ENCODE results near the gene NPTXR.
"Not testable (repeated sequence)": the region's sequence is repeated elsewhere in the genome, so short reads cannot be mapped to it uniquely, and the experiment has no call there.

The NPTXR gene

GRCh38 chr22:38861170-38861876 is 17.5 kb upstream of the NPTXR start:
- H3K4me3 ChIP-seq (replicated peaks; ENCODE audit: low read depth, low read length) = no peak overlapping the region
- DNase-seq (ENCODE audit: extremely low read depth, low read depth) = no peak
- TF ChIP-seq, protein P1, sequence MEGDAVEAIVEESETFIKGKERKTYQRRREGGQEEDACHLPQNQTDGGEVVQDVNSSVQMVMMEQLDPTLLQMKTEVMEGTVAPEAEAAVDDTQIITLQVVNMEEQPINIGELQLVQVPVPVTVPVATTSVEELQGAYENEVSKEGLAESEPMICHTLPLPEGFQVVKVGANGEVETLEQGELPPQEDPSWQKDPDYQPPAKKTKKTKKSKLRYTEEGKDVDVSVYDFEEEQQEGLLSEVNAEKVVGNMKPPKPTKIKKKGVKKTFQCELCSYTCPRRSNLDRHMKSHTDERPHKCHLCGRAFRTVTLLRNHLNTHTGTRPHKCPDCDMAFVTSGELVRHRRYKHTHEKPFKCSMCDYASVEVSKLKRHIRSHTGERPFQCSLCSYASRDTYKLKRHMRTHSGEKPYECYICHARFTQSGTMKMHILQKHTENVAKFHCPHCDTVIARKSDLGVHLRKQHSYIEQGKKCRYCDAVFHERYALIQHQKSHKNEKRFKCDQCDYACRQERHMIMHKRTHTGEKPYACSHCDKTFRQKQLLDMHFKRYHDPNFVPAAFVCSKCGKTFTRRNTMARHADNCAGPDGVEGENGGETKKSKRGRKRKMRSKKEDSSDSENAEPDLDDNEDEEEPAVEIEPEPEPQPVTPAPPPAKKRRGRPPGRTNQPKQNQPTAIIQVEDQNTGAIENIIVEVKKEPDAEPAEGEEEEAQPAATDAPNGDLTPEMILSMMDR (IDR thresholded peaks at IDR 0.05; ENCODE audit: low read depth, low read length, missing control alignments) = no peak

GRCh38 chr22:38860283-38861169 is 16.7 kb upstream of the NPTXR start:
- no peak for DNase-seq (ENCODE audit: extremely low read depth, low read depth)
- TF ChIP-seq, protein P1 (IDR thresholded peaks at IDR 0.05; ENCODE audit: low read depth, low read length, missing control alignments) = no peak
- H3K4me3 ChIP-seq (replicated peaks; ENCODE audit: low read depth, low read length) = no peak overlapping the region

DNA sequence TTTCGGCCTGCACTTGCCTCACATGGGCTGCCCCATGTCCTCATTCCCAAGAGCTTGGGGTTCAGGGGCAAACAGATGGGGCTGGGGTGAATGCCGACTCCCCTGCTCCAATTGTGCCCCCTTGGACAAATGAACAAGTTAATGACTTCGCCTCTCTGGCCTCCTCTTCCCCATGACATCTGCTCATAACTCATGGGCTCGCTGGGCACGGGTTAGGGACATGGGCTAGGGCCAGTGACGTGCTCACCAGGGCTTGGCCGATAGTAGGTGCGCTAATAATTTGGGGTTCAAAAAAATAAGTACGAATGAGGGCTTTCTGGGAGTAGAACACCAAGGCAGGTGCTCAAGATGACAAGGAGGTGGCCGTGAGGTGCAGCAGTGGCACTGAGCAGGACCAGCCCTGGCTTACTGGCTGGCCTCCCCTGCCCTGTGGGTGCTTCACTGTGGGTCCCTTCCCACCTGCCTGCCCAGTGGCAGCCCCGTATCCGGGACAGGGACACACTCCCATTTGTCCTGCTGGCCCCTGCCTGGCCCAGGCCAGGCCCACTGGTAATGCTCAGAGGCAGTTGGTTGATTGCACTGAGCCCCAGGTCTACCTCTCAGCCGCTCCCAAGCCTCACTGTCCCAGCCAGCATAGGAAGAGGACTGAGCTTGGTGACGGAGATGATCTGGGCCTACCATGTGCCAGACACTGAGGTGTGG is 15.9 kb upstream of the NPTXR start:
- no peak for DNase-seq (ENCODE audit: extremely low read depth, low read depth)
- H3K4me3 ChIP-seq (replicated peaks; ENCODE audit: low read depth, low read length) = no peak overlapping the region
- TF ChIP-seq, protein P1 (IDR thresholded peaks at IDR 0.05; ENCODE audit: low read depth, low read length, missing control alignments) = no peak

DNA sequence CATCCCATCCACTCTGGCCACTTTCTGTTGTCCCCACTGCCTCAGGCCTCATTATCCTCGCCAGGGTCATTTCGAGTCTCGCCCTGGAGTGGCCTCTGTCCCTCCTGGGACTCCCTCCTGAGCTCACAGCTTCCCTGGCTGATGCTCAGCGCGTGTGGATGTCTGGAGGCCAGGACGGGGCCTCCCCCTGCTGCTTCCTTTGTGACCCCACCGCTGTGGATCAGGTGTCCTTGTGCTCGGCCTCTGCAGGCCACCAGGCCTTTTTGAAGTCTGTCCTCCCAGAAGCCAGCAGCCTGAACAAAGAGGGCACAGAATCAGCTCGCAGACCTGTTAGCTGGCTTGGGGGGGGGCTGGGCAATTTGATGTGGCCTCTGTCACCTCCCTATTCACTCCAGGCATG is 14.7 kb upstream of the NPTXR start:
- DNase-seq (ENCODE audit: extremely low read depth, low read depth) = no peak
- H3K4me3 ChIP-seq (replicated peaks; ENCODE audit: low read depth, low read length) = no peak overlapping the region
- TF ChIP-seq, protein P1 (IDR thresholded peaks at IDR 0.05; ENCODE audit: low read depth, low read length, missing control alignments) = no peak

- H3K4me3 ChIP-seq (replicated peaks; ENCODE audit: low read depth, low read length); DNase-seq (ENCODE audit: extremely low read depth, low read depth): not testable (repeated sequence)
Observed at GRCh38 chr22:38854476-38854875, 10.6 kb upstream of the NPTXR start.

- not testable (repeated sequence) for DNase-seq (ENCODE audit: extremely low read depth, low read depth); H3K4me3 ChIP-seq (replicated peaks; ENCODE audit: low read depth, low read length)
Observed at GRCh38 chr22:38853883-38854282, 10.1 kb upstream of the NPTXR start.

DNA sequence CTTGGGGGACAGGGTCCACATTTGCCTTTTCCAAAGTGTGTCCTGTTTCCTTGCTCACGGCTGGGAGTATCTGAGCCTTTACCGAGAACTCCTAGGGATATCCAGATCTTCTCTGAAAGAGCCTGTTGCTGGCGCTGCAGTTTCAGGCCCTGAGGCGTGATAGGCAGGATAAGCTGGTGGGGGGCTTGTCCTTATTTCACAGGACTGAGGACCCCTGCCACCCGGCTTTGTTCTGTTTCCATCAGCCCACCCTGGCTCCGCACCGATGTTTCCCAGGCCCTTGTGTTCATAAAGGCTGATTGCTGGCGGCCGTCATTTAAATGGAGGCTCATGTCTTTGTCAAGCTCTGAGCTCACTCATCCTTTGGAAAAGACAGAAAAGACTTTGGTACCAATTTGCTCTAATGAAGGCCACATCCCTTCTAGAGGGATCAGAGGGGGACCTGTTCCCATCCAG is 9.4 kb upstream of the NPTXR start:
- TF ChIP-seq, protein P1 (IDR thresholded peaks at IDR 0.05; ENCODE audit: low read depth, low read length, missing control alignments) = no peak
- no peak overlapping the region for H3K4me3 ChIP-seq (replicated peaks; ENCODE audit: low read depth, low read length)
- no peak for DNase-seq (ENCODE audit: extremely low read depth, low read depth)
